OCI-LY1 (cell line): ENCODE data around the gene BCAP31.

Source experiments
- CTCF ChIP-seq: fragments of 200-600 bp; sonication (generic), shearing (Covaris generic); IDR thresholded peaks from 2 replicates; pipeline ENCODE4 v1.5.1; 2017; ENCODE audit warnings: mild to moderate bottlenecking, antibody characterized with exemption, low read length, moderate library complexity, mixed read lengths
- EZH2 ChIP-seq: fragments of 200-600 bp; sonication (generic), shearing (Covaris generic); IDR thresholded peaks from 2 replicates; pipeline ENCODE4 v1.8.0; 2017; ENCODE audit warnings: borderline replicate concordance, mixed run types, mild to moderate bottlenecking, antibody characterized with exemption, low read length, moderate library complexity, mixed read lengths

GRCh38 chrX:153701706-153702105 lies 22.5 kb downstream of the BCAP31 start:
- TF ChIP-seq CTCF (no peak), EZH2 (no peak)
